Fibroblast of lung (primary cell): Measurements from ENCODE around the gene NRP1.

Experiments
- CTCF ChIP-seq, 2 donors: IDR thresholded peaks in 1 of 2; conservative IDR thresholded peaks in 1 of 2; 1 replicate in 1 of 2; 2 replicates in 1 of 2; pipeline ENCODE4 v1.5.1; 2011 to 2012; ENCODE audit warnings: low read length in 2 of 2, control low read depth in 1 of 2, inconsistent platforms in 1 of 2, low read depth in 1 of 2, mild to moderate bottlenecking in 1 of 2
- EZH2 ChIP-seq: IDR thresholded peaks from 2 replicates; pipeline ENCODE4 v1.5.1; 2012; ENCODE audit warnings: low read length, control low read depth, mild to moderate bottlenecking; ENCODE audit errors: missing control alignments

- TF ChIP-seq CTCF (conservative IDR thresholded peaks at IDR 0.05 in 1 of 2, IDR thresholded peaks at IDR 0.05 in 1 of 2; ENCODE audit: low read depth in 1 of 2, low read length in 2 of 2) (no peak), EZH2 (no peak)
Measured at GRCh38 chr10:33199731-33200232, 134.7 kb downstream of the NRP1 start.
